Measurements from ENCODE around the gene ZNF296. TPM values are rescaled to one million over a fixed set of nuclear protein-coding genes. Genes with fewer than 3 reads are reported as not detected.

ZNF296 gene
- total RNA-seq, 2 experiments from 2014 or later = 4.8 TPM

- POLR2A ChIA-PET = interaction anchor here (0.7 to 1.5 kb wide), 5 partner anchors 8 to 103 kb away, joined by 3 to 6 read pairs (median 4); partner anchors contain the start of genes CLASRP, PPP1R37 and TRAPPC6A
- Mint-ChIP-seq H3K4me1 (peaks cover 22% of the 10 kb centered on the region), H3K4me3 (peak overlapping the region; percentile 87), H3K27me3 (no peaks in the 10 kb centered on the region), H3K36me3 (peaks cover 1% of the 10 kb centered on the region), H3K27ac (peak overlapping the region; percentile 75), H3K9me3 (no peaks in the 10 kb centered on the region)
- DNase-seq (no peak), ATAC-seq (ENCODE audit: low read depth) (no peak)
Observed at GRCh38 chr19:45074744-45075300, 1.5 kb downstream of the ZNF296 start.

- POLR2A ChIA-PET = no interaction called here
- peaks cover 14% of the 10 kb centered on the region for H3K4me1 Mint-ChIP-seq
- ATAC-seq (ENCODE audit: low read depth) = no peak
- H3K9me3 Mint-ChIP-seq = no peaks in the 10 kb centered on the region
- H3K27ac Mint-ChIP-seq = no peak overlapping the region
- no peak for DNase-seq
- no peaks in the 10 kb centered on the region for H3K27me3 Mint-ChIP-seq
- peaks cover 6% of the 10 kb centered on the region for H3K36me3 Mint-ChIP-seq
- no peak overlapping the region for H3K4me3 Mint-ChIP-seq
Observed at GRCh38 chr19:45071969-45072790, 4.1 kb downstream of the ZNF296 start.

- H3K4me1 Mint-ChIP-seq = peaks cover 8% of the 10 kb centered on the region
- H3K27ac Mint-ChIP-seq = no peak overlapping the region
- DNase-seq (no peak), ATAC-seq (ENCODE audit: low read depth) (no peak)
- POLR2A ChIA-PET = no interaction called here
- H3K27me3 Mint-ChIP-seq = no peaks in the 10 kb centered on the region
- H3K9me3 Mint-ChIP-seq = no peaks in the 10 kb centered on the region
- peaks cover 6% of the 10 kb centered on the region for H3K36me3 Mint-ChIP-seq
- no peak overlapping the region for H3K4me3 Mint-ChIP-seq
Observed at GRCh38 chr19:45071545-45071938, 4.7 kb downstream of the ZNF296 start.

- no peaks in the 10 kb centered on the region for H3K9me3 Mint-ChIP-seq
- POLR2A ChIA-PET = no interaction called here
- peaks cover 6% of the 10 kb centered on the region for H3K4me1 Mint-ChIP-seq
- peaks cover 6% of the 10 kb centered on the region for H3K36me3 Mint-ChIP-seq
- no peaks in the 10 kb centered on the region for H3K27me3 Mint-ChIP-seq
- DNase-seq (no peak), ATAC-seq (ENCODE audit: low read depth) (no peak)
- H3K4me3 Mint-ChIP-seq = no peak overlapping the region
- no peak overlapping the region for H3K27ac Mint-ChIP-seq
Observed at GRCh38 chr19:45070861-45071544, 5.3 kb downstream of the ZNF296 start.

- Mint-ChIP-seq H3K36me3 (peaks cover 6% of the 10 kb centered on the region), H3K4me1 (peaks cover 6% of the 10 kb centered on the region), H3K4me3 (no peak overlapping the region), H3K27me3 (no peaks in the 10 kb centered on the region), H3K9me3 (no peaks in the 10 kb centered on the region), H3K27ac (no peak overlapping the region)
- POLR2A ChIA-PET = no interaction called here
- DNase-seq (no peak), ATAC-seq (ENCODE audit: low read depth) (no peak)
Observed at GRCh38 chr19:45070214-45070613, 6.1 kb downstream of the ZNF296 start.

GRCh38 chr19:45069056-45069455, 7.2 kb downstream of the ZNF296 start:
- Mint-ChIP-seq H3K4me1 (peaks cover 2% of the 10 kb centered on the region), H3K27me3 (no peaks in the 10 kb centered on the region), H3K36me3 (peaks cover 6% of the 10 kb centered on the region), H3K9me3 (no peaks in the 10 kb centered on the region), H3K4me3 (no peak overlapping the region), H3K27ac (no peak overlapping the region)
- DNase-seq (no peak), ATAC-seq (ENCODE audit: low read depth) (no peak)
- POLR2A ChIA-PET = no interaction called here

GRCh38 chr19:45068041-45068440, 8.2 kb downstream of the ZNF296 start:
- DNase-seq (no peak), ATAC-seq (ENCODE audit: low read depth) (no peak)
- Mint-ChIP-seq H3K4me3 (no peak overlapping the region), H3K27me3 (no peaks in the 10 kb centered on the region), H3K4me1 (peaks cover 2% of the 10 kb centered on the region), H3K27ac (no peak overlapping the region), H3K36me3 (peaks cover 6% of the 10 kb centered on the region), H3K9me3 (no peaks in the 10 kb centered on the region)
- POLR2A ChIA-PET = no interaction called here

- Mint-ChIP-seq H3K36me3 (peaks cover 7% of the 10 kb centered on the region), H3K27me3 (no peaks in the 10 kb centered on the region), H3K4me3 (no peak overlapping the region), H3K9me3 (no peaks in the 10 kb centered on the region), H3K4me1 (no peaks in the 10 kb centered on the region), H3K27ac (no peak overlapping the region)
- POLR2A ChIA-PET = interaction anchor here (0.5 to 1.1 kb wide), 2 partner anchors 8 to 457 kb away, joined by 3 read pairs; no protein-coding TSS in a partner anchor
- DNase-seq = no peak
- ATAC-seq (ENCODE audit: low read depth) = no peak
Observed at GRCh38 chr19:45066921-45067661, 9.2 kb downstream of the ZNF296 start.

- no peak for ATAC-seq (ENCODE audit: low read depth)
- Mint-ChIP-seq H3K36me3 (peaks cover 11% of the 10 kb centered on the region), H3K9me3 (no peaks in the 10 kb centered on the region), H3K4me1 (peaks cover 2% of the 10 kb centered on the region), H3K27me3 (no peaks in the 10 kb centered on the region), H3K4me3 (no peak overlapping the region), H3K27ac (no peak overlapping the region)
- no peak for DNase-seq
- POLR2A ChIA-PET = interaction anchor here (0.7 to 1.1 kb wide), 2 partner anchors 17 to 39 kb away, joined by 4 to 6 read pairs; no protein-coding TSS in a partner anchor
Observed at GRCh38 chr19:45063851-45064801, 12.2 kb downstream of the ZNF296 start.

GRCh38 chr19:45061965-45062364, 14.3 kb downstream of the ZNF296 start:
- no peak overlapping the region for H3K27ac Mint-ChIP-seq
- H3K9me3 Mint-ChIP-seq = no peaks in the 10 kb centered on the region
- DNase-seq (no peak), ATAC-seq (ENCODE audit: low read depth) (no peak)
- H3K27me3 Mint-ChIP-seq = no peaks in the 10 kb centered on the region
- POLR2A ChIA-PET = interaction anchor here (1.2 kb wide), 1 partner anchor 23 kb away, joined by 3 read pairs; the partner anchor contains the start of gene CLASRP
- no peak overlapping the region for H3K4me3 Mint-ChIP-seq
- peaks cover 2% of the 10 kb centered on the region for H3K4me1 Mint-ChIP-seq
- H3K36me3 Mint-ChIP-seq = peaks cover 17% of the 10 kb centered on the region

GRCh38 chr19:45059258-45059965, 16.9 kb downstream of the ZNF296 start:
- Mint-ChIP-seq H3K4me3 (no peak overlapping the region), H3K9me3 (no peaks in the 10 kb centered on the region), H3K4me1 (peaks cover 2% of the 10 kb centered on the region), H3K36me3 (peaks cover 26% of the 10 kb centered on the region), H3K27ac (no peak overlapping the region), H3K27me3 (no peaks in the 10 kb centered on the region)
- peak; percentile 71 for ATAC-seq (ENCODE audit: low read depth)
- DNase-seq = peak; percentile 81
- POLR2A ChIA-PET = interaction anchor here (0.5 to 1.0 kb wide), 5 partner anchors 12 to 92 kb away, joined by 3 to 5 read pairs (median 3); partner anchors contain the start of gene CLASRP

Measured in activated naive CD8-positive, alpha-beta T cell treated with anti-CD3 and anti-CD28 coated beads, Interleukin-2, amount 10 ng/mL, durations not matched to agents 7 days and 5 days (primary cell).